ENCODE results near the gene C20orf96. TPM values are rescaled to one million over a fixed set of nuclear protein-coding genes. Genes with fewer than 3 reads are reported as not detected.
"Not testable (repeated sequence)": the region's sequence is repeated elsewhere in the genome, so short reads cannot be mapped to it uniquely, and the experiment has no call there.

The C20orf96 gene
- total and polyA plus RNA-seq, 4 donors = 4.6 to 11.1 (median 5.4) TPM

DNA sequence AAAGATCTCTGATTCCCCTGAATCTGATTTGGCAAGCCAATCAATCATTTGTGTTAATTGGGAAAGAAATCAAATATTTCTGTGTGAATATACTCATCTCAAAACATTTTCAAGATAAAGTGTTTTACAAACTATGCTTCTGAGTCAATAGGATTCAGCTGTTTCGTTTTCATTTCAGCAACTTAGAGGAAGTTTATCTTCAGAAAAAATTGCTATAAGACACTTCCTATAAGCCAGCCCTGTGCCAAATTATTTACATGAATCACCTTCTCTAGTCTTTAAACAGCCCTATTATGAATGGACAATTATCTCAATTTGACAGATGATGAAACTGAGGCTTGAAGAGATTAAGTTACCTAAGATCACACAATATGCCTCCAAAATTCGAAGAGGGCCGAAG lies 52.6 kb downstream of the C20orf96 start:
- H3K27ac ChIP-seq (ENCODE audit: low read depth in 1 of 2, low read length in 2 of 2) = no peak overlapping the region
- H3K27me3 ChIP-seq (ENCODE audit: control insufficient read depth in 1 of 2, insufficient read depth in 2 of 2, low read length in 1 of 2) = no peaks in the 10 kb centered on the region
- WGBS, 2 donors = 75 to 78% methylated on average over 3 of the region's 3 CpGs
- H3K4me1 ChIP-seq (ENCODE audit: control insufficient read depth in 1 of 2, insufficient read depth in 2 of 2, low read length in 2 of 2) = no peaks in the 10 kb centered on the region
- no peak overlapping the region for H3K4me3 ChIP-seq (ENCODE audit: low read length in 2 of 2)
- intact Hi-C loops (cut with DNase I) = no loop called here
- H3K9me3 ChIP-seq (ENCODE audit: control insufficient read depth, low read length) = no peaks in the 10 kb centered on the region
- ATAC-seq (ENCODE audit: low FRiP score) = no peak
- no peaks in the 10 kb centered on the region for H3K36me3 ChIP-seq (ENCODE audit: control insufficient read depth in 1 of 2, insufficient read depth in 2 of 2, low read length in 1 of 2)
- DNase-seq = no peak

DNA sequence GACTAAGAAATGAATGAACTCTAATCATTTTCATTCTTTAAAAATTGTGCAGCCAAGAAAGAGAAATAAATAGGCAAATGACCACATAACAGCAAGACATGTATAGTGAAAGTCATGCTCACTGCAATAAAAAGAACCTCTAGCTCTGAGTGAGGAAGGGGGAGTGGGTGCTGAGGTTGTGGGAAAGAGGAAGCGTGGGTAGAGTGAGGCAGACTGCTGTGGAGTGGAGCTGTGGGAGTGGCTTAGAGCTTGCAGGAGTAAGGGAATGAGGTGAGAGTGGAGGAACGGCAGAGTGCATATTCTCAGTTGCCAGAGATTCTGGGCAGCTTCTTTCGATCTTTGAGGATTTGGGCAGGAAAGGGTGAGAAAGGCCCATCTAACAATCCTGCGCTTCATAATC lies 53.1 kb downstream of the C20orf96 start:
- H3K9me3 ChIP-seq (ENCODE audit: control insufficient read depth, low read length) = no peaks in the 10 kb centered on the region
- 50 to 55% methylated on average over 4 of the region's 4 CpGs for WGBS, 2 donors
- no peaks in the 10 kb centered on the region for H3K4me1 ChIP-seq (ENCODE audit: control insufficient read depth in 1 of 2, insufficient read depth in 2 of 2, low read length in 2 of 2)
- H3K27ac ChIP-seq (ENCODE audit: low read depth in 1 of 2, low read length in 2 of 2) = no peak overlapping the region
- ATAC-seq (ENCODE audit: low FRiP score) = no peak
- H3K4me3 ChIP-seq (ENCODE audit: low read length in 2 of 2) = no peak overlapping the region
- H3K27me3 ChIP-seq (ENCODE audit: control insufficient read depth in 1 of 2, insufficient read depth in 2 of 2, low read length in 1 of 2) = no peaks in the 10 kb centered on the region
- no peaks in the 10 kb centered on the region for H3K36me3 ChIP-seq (ENCODE audit: control insufficient read depth in 1 of 2, insufficient read depth in 2 of 2, low read length in 1 of 2)
- DNase-seq = peak in 1 of 2 donors; percentile 53
- intact Hi-C loops (cut with DNase I) = no loop called here

GRCh38 chr20:235891-236290 lies 54.7 kb downstream of the C20orf96 start:
- H3K4me1 ChIP-seq (ENCODE audit: control insufficient read depth in 1 of 2, insufficient read depth in 2 of 2, low read length in 2 of 2) = no peaks in the 10 kb centered on the region
- DNase-seq = no peak
- H3K36me3 ChIP-seq (ENCODE audit: control insufficient read depth in 1 of 2, insufficient read depth in 2 of 2, low read length in 1 of 2) = no peaks in the 10 kb centered on the region
- ATAC-seq (ENCODE audit: low FRiP score) = no peak
- H3K27ac ChIP-seq (ENCODE audit: low read depth in 1 of 2, low read length in 2 of 2) = no peak overlapping the region
- H3K9me3 ChIP-seq (ENCODE audit: control insufficient read depth, low read length) = no peaks in the 10 kb centered on the region
- no peak overlapping the region for H3K4me3 ChIP-seq (ENCODE audit: low read length in 2 of 2)
- intact Hi-C loops (cut with DNase I) = no loop called here
- WGBS, 2 donors = 65 to 68% methylated on average over 1 of the region's 1 CpG
- no peaks in the 10 kb centered on the region for H3K27me3 ChIP-seq (ENCODE audit: control insufficient read depth in 1 of 2, insufficient read depth in 2 of 2, low read length in 1 of 2)

- ATAC-seq (ENCODE audit: low FRiP score) (no peak), DNase-seq (no peak)
- H3K4me1 ChIP-seq (ENCODE audit: control insufficient read depth in 1 of 2, insufficient read depth in 2 of 2, low read length in 2 of 2) = no peaks in the 10 kb centered on the region
- H3K27me3 ChIP-seq (ENCODE audit: control insufficient read depth in 1 of 2, insufficient read depth in 2 of 2, low read length in 1 of 2) = no peaks in the 10 kb centered on the region
- H3K4me3 ChIP-seq (ENCODE audit: low read length in 2 of 2) = no peak overlapping the region
- no peak overlapping the region for H3K27ac ChIP-seq (ENCODE audit: low read depth in 1 of 2, low read length in 2 of 2)
- WGBS, 2 donors = 77 to 89% methylated on average over 3 of the region's 3 CpGs
- no peaks in the 10 kb centered on the region for H3K9me3 ChIP-seq (ENCODE audit: control insufficient read depth, low read length)
- no peaks in the 10 kb centered on the region for H3K36me3 ChIP-seq (ENCODE audit: control insufficient read depth in 1 of 2, insufficient read depth in 2 of 2, low read length in 1 of 2)
- intact Hi-C loops (cut with DNase I) = no loop called here
Observed at GRCh38 chr20:227439-228105, 63.0 kb downstream of the C20orf96 start.

GRCh38 chr20:226958-227357 lies 63.6 kb downstream of the C20orf96 start, which contains the start of gene DEFB129:
Gene DEFB129, plus strand, starts transcription at chr20:227258. Its CDS starts 31 bp downstream, at chr20:227289.
- Histone ChIP-seq H3K9me3 (ENCODE audit: control insufficient read depth, low read length) (no peaks in the 10 kb centered on the region), H3K27me3 (ENCODE audit: control insufficient read depth in 1 of 2, insufficient read depth in 2 of 2, low read length in 1 of 2) (no peaks in the 10 kb centered on the region), H3K36me3 (ENCODE audit: control insufficient read depth in 1 of 2, insufficient read depth in 2 of 2, low read length in 1 of 2) (no peaks in the 10 kb centered on the region), H3K4me1 (ENCODE audit: control insufficient read depth in 1 of 2, insufficient read depth in 2 of 2, low read length in 2 of 2) (no peaks in the 10 kb centered on the region), H3K4me3 (ENCODE audit: low read length in 2 of 2) (no peak within 1 kb of the TSS), H3K27ac (ENCODE audit: low read depth in 1 of 2, low read length in 2 of 2) (no peak within 1 kb of the TSS)
- ATAC-seq (ENCODE audit: low FRiP score) = no peak
- WGBS, 2 donors = 70 to 72% methylated on average over 3 of the region's 3 CpGs
- DNase-seq = no peak
- intact Hi-C loops (cut with DNase I) = no loop called here

DNA sequence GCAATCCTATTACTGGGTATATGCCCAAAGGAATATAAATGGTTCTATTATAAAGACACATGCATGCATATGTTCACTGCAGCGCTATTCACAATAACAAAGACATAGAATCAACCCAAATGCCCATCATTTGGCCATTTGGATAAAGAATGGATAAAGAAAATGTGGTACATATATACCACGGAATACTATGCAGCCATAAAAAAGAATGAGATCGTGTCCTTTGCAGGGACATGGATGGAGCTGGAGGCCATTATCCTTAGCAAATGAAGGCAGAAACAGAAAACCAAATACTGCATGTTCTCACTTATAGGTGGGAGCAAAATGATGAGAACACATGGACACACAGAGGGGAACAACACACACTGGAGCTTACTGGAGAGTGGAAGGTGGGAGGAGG lies 64.7 kb downstream of the C20orf96 start:
- ATAC-seq (ENCODE audit: low FRiP score); H3K4me1 ChIP-seq (ENCODE audit: control insufficient read depth in 1 of 2, insufficient read depth in 2 of 2, low read length in 2 of 2); H3K9me3 ChIP-seq (ENCODE audit: control insufficient read depth, low read length); DNase-seq; H3K4me3 ChIP-seq (ENCODE audit: low read length in 2 of 2); H3K27me3 ChIP-seq (ENCODE audit: control insufficient read depth in 1 of 2, insufficient read depth in 2 of 2, low read length in 1 of 2); intact Hi-C loops (cut with DNase I); H3K27ac ChIP-seq (ENCODE audit: low read depth in 1 of 2, low read length in 2 of 2); H3K36me3 ChIP-seq (ENCODE audit: control insufficient read depth in 1 of 2, insufficient read depth in 2 of 2, low read length in 1 of 2): not testable (repeated sequence)
- 79 to 82% methylated on average over 3 of the region's 3 CpGs for WGBS, 2 donors

DNA sequence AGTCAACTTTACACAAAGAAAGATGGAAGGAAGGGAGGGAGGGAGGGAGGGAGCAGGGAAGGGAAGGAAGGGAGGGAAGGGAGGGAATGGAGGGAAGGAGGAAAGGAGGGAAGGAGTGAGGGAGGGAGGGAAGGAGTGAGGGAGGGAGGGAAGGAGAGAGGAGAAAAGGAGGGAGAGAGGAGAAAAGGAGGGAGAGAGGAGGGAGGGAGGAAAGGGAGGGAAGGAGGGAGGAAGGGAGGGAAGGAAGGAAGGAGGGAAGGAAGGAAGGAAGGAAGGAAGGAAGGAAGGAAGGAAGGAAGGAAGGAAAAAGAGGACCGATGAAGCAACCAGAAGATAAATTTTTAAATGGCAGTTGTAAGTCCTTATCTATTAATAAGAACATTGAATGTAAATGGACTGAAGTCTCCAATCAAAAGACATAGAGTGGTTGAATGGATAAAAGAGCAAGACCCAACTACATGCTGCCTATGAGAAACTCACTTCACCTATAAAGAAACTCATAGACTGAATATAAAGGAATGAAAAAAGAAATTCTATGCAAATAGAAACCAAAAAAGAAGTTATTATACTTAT lies 69.2 kb downstream of the C20orf96 start:
- no peak for DNase-seq
- no peaks in the 10 kb centered on the region for H3K27me3 ChIP-seq (ENCODE audit: control insufficient read depth in 1 of 2, insufficient read depth in 2 of 2, low read length in 1 of 2)
- H3K36me3 ChIP-seq (ENCODE audit: control insufficient read depth in 1 of 2, insufficient read depth in 2 of 2, low read length in 1 of 2) = no peaks in the 10 kb centered on the region
- ATAC-seq (ENCODE audit: low FRiP score) = no peak
- no peak overlapping the region for H3K27ac ChIP-seq (ENCODE audit: low read depth in 1 of 2, low read length in 2 of 2)
- H3K4me1 ChIP-seq (ENCODE audit: control insufficient read depth in 1 of 2, insufficient read depth in 2 of 2, low read length in 2 of 2) = no peaks in the 10 kb centered on the region
- no peaks in the 10 kb centered on the region for H3K9me3 ChIP-seq (ENCODE audit: control insufficient read depth, low read length)
- intact Hi-C loops (cut with DNase I) = no loop called here
- WGBS, 2 donors = 63 to 65% methylated on average over 1 of the region's 1 CpG
- H3K4me3 ChIP-seq (ENCODE audit: low read length in 2 of 2) = no peak overlapping the region

Data from aorta (tissue), 5 donors.